Activated CD4-positive, alpha-beta T cell treated with anti-CD3 and anti-CD28 coated beads for 4 hours (primary cell): ENCODE results near the gene GLIS1.
"Not testable (repeated sequence)": the region's sequence is repeated elsewhere in the genome, so short reads cannot be mapped to it uniquely, and the experiment has no call there.

Experiments used
- DNase-seq, 2 donors: peaks; one replicate each; pipeline ENCODE4 v3.0.0-alpha.2; 2020

The GLIS1 gene

DNA sequence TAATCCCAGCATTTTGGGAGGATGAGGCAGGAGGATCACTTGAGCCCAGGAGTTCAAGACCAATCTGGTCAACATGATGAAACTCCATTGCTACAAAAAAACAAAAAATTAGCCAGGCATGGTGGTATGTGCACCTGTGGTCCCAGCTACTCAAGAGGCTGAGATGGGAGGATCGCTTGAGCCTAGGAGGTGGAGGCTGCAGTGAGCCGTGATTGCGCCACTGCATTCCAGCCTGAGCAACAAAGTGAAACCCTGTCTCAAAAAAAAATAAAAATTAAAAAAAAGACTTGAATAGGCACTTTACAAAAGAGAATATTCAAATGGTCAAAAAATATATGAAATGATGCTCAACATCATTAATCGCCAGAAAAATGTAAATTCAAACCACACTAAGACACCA is 91.0 kb downstream of the GLIS1 start:
- not testable (repeated sequence) for DNase-seq

DNA sequence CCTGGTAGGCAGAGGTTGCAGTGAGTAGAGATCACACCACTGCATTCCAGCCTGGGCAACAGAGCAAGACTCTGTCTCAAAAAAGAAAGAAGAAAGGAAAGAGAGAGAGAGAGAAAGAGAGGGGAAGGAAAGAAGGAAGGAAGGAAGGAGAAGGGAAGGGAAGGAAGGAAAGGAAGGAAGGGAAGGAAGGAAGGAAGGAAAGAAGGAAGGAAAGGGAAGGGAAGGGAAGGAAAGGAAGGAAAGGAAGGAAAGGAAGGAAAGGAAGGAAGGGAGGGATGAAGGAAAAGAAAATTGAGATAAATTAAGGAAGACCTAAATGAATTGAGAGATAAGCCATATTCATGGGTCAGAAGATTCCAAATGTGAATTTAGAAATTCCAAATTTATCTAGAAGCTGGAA is 92.2 kb downstream of the GLIS1 start:
- no peak for DNase-seq

GRCh38 chr1:53645690-53646078 is 93.3 kb downstream of the GLIS1 start:
- no peak for DNase-seq

DNA sequence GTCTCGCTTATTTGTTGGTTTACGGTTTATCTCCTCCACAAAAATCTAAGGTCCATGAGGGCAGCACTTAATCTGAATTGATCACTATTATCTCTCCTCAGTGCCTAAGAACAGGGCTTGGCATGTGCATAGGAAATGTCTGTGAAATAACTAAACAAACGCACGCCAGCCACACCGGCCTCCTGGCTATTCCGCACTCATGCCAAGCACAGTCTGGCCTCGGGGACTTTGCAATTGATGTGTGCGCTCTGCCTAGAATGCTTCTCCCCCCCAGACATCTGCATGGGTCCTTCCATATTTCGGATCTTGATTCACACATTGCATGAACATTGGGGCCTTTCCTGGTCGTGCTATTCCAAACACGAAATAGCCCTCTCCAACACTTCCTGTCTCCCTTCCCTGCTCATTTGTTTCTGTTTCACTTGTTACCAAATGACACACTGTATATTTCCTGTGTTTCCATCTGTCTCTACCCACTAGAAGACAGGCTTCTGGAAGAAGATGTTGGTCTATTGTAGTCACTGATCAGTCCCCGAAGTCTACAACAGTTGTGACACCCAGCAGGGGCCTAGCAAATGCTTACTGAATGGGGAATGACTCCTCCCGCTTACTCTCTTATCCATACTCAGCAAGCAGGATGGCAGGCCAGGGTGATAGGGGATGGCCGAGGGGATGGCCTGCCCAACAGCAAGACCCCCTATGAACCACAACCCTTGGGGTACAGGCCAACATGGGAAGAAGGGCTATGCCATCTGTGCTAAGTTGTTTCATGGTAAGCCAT is 93.9 kb downstream of the GLIS1 start:
- DNase-seq = no peak

DNA sequence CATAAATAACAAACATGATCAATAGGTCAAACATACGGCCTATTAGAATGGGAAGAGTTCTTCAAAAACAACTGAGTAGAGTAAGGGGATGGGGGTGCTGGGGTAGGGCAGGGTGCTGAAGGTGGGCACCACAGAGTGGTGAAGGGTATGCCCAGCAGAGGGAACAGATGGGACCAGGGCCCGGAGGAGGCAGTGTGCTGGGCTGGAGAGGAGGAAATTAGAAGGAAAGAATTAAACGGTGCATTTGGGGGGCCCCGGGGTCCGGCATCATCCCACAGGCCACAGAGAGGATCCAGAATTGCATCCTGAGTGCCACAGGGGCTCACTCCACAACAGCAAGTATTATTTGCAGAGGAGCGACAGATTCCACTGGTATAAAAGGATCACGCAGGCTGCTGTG is 94.5 kb downstream of the GLIS1 start:
- no peak for DNase-seq

DNA sequence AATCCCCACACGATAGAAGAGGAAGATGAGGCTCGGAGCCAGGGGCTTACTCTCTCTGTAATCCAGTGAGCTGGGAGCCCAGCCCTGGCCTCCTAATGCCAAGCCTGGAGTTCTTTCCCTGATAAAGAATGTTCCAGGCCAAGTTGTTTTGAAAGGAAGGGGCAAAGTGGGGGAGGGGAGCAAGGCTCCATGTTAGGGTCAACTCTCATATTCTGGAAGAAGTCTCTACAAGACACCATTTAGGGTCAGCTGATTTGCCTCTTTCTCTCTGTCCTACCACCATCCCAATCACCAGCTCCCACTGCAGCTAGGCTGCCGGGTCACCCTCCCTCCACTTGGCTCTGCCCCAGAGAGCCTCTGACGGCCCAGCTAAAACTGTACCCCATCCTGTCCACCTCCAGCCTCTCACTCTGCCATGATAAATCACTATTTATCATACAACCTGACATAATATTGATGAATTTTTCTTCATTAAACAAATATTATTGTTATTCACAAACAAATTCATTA is 95.0 kb downstream of the GLIS1 start:
- DNase-seq = no peak

- DNase-seq = no peak
Observed at GRCh38 chr1:53643041-53643880, 95.7 kb downstream of the GLIS1 start.

DNA sequence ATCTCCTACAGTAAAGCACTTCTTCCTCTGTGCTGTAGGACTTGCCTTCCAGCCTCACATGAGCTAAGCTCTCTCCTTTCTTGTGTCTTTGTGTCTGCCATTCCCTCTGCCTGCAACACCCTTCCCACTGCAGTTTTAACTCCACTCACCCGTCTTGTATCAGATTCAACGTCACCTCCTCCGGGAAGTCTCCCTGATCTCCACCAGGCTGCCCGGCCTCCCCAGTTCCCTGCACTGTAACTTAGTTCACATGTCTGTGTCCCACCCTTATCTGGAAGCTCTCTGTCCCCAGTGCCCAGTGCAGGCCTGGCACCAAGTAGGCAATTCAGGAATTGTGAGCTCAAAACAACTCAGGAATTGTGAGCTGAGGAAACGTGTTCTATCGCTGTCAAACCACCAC is 96.4 kb downstream of the GLIS1 start:
- DNase-seq = no peak

DNA sequence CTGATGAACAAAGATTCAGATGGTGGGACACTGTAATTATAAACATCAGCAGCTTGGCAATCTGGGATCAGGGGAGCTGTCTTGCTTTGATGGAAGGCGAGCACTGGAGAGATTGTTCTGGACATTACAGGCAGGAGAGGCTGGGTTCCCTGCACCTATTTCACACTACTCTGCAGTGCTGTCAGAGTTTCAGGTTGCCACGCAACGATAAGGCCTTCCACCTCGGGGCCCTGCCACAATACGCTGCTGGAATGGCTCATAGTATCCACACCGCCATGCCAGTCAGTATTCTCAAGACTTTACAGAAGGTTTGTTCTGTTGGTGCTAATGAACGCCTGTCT is 96.8 kb downstream of the GLIS1 start:
- no peak for DNase-seq

GRCh38 chr1:53641481-53642214 is 97.3 kb downstream of the GLIS1 start:
- no peak for DNase-seq

- DNase-seq = no peak
Observed at GRCh38 chr1:53640701-53641075, 98.3 kb downstream of the GLIS1 start.

GRCh38 chr1:53639996-53640700 is 98.8 kb downstream of the GLIS1 start:
- no peak for DNase-seq

DNA sequence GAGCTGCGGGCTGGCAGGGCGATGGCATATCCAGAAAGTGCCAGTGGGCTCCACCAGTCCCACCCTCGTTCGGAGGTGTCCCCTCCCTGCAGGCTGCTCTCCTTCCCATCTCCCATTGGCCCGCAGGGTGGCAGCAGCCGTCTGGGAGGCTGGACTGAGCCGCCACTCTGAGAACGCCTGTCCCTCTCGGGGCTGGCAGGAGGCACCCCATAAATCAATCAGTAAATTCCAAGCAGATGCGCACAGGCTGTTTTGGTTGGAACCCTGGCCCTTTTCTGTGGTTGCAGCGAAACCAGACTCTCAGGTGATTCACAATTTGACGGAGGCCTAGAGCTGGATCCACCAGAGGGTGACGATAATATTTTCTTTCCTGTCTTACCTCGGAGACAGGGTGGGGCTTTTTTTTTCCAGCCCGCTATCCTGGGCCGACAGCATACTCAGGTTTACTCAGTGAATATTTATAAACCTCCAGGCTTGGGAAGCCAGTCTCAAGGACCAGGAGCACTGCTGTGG is 99.7 kb downstream of the GLIS1 start:
- DNase-seq = no peak

- DNase-seq = no peak
Observed at GRCh38 chr1:53638360-53639035, 100.5 kb downstream of the GLIS1 start.

DNA sequence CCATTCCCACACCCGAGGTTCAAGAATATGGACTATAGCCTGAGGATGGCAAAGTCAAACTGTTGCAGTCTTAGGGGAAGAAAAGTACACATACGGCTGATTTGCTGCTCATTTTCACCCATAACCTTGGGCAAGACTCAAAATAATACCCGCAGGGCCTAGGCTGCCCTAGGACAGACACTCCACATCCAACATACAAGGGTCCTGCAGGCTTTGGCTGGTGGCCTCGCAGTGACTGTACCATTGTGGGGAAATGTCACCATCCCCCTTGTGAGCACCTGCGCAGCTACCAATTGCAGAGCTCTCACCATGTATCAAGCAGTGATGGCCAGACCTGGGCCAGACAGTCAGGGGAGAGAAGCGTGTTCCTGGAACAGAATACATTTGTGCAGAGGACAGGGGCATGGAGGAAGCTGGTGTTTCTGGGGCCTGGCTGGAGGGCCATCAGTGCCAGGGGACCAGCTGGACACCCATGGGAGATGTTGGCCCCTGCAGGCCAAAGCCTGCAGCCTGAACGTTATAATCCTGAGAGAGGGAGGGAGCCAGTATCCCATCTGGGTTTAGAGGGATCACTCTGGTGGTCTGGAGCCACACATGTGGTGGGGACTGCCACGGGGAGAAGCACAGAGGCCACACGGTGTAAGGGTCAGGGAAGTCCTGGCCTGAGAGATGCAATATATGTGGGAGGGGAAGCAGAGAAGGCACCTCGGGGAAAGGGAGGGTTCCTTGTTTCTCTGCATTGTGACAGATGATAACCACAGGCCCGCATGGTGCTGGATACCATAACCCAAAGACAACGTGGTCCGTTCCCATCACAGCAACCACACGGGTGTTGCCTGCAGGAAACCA is 101.2 kb downstream of the GLIS1 start:
- DNase-seq = no peak

DNA sequence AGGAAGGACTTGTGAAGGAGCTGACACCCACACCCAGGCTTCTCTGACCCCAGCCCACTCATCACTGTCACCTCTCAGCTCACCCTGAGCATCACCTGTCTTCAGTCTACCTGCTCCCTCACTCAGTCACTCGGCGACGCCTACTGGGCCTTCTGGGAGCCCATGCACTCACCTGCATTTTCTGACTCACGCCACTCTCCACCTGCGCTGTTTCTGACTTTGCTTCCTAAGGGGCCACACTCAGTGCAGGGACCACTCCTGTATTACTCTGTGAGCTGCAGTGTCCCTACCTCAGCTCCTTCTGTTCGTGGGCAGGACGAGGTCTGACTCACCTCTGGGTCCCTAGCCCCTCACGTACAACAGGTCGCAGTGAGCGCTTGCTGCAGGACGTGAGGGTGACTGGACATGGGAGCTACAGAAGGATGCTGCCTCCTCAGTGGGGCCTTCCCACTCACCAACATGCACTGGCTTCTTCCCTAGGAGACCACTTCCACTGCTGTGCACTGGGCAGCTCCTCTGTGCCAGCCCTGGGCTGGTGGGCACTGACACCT is 102.3 kb downstream of the GLIS1 start:
- DNase-seq = no peak

- DNase-seq = no peak
Observed at GRCh38 chr1:53634571-53634979, 104.4 kb downstream of the GLIS1 start.

DNA sequence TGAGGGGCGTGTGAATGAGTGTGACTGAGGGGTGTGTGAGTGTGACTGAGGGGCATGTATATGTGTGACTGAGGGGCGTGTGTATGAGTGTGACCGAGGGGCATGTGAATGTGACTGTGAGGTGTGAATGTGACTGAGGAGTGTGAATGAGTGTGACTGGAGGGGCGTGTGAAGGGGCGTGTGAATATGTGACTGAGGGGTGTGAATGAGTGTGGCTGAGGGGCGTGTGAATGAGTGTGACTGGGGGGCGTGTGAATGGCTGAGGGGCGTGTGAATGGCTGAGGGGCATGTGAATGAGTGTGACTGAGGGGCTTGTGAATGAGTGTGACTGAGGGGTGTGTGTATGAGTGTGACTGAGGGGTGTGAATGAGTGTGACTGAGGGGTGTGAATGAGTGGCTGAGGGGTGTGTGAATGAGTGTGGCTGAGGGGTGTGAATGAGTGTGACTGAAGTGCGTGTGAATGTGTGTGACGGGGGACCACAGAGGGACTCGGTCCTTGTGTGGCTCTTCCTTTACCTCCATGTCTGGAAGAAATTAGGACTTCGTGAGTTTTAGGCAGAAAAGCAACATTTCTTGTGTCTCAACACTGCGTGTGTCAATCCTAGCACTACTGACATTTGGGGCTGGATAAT is 105.8 kb downstream of the GLIS1 start:
- no peak for DNase-seq

GRCh38 chr1:53631622-53632310 is 107.2 kb downstream of the GLIS1 start:
- DNase-seq = no peak
